Panc1 (cell line): Measurements from ENCODE around the gene C10orf105. TPM values are rescaled to one million over a fixed set of nuclear protein-coding genes. Genes with fewer than 3 reads are reported as not detected.

Source experiments
- ATAC-seq: fragments of 200-7000 bp; cut with Tn5 transposase; 2 replicates; pipeline ENCODE4 v1.9.1; 2020; ENCODE audit warnings: mild to moderate bottlenecking, moderate library complexity
- BruUV-seq: library from RNA; stranded (reverse); fragments of 400-500 nt; replicated peaks from 2 replicates; lab custom pipeline; 2021; lab: Mats Ljungman, UMichigan
- CTCF ChIA-PET: fragments of 300-600 bp; sonication (Branson Sonifier 250); formaldehyde crosslinking; loops from one replicate; lab custom pipeline; 2022; ENCODE audit warnings: antibody characterized with exemption; lab: Charles Lee
- POLR2A ChIA-PET: fragments of 300-600 bp; sonication (Branson Sonifier 250); formaldehyde crosslinking; loops from one replicate; lab custom pipeline; 2022; ENCODE audit warnings: antibody characterized with exemption; lab: Charles Lee
- DNase-seq: peaks from one replicate; pipeline ENCODE4 v3.0.0-alpha.2; 2010; ENCODE audit warnings: low read depth, low spot score
- H3K27ac ChIP-seq: 2 replicates; pipeline ENCODE4 v1.5.1; 2011; ENCODE audit warnings: mild to moderate bottlenecking, low read length, inconsistent platforms
- H3K27me3 ChIP-seq: fragments of 200-500 bp; sonication (Bioruptor generic); 2 replicates; pipeline ENCODE4 v1.6.0; 2014; ENCODE audit warnings: low read length, inconsistent platforms; ENCODE audit not compliant: control insufficient read depth, insufficient read depth
- H3K36me3 ChIP-seq: fragments of 200-500 bp; sonication (Bioruptor generic); 2 replicates; pipeline ENCODE4 v1.5.1; 2014; ENCODE audit warnings: inconsistent platforms, mild to moderate bottlenecking, low read length, moderate library complexity; ENCODE audit not compliant: control insufficient read depth, insufficient read depth
- H3K4me1 ChIP-seq: 2 replicates; pipeline ENCODE4 v1.5.1; 2011; ENCODE audit warnings: inconsistent platforms, mild to moderate bottlenecking, low read length, moderate library complexity; ENCODE audit not compliant: control insufficient read depth, insufficient read depth
- H3K4me3 ChIP-seq, 2 experiments: 2 replicates each; pipeline ENCODE4 v1.5.1; 2011 to 2012; ENCODE audit warnings: low read depth in 2 of 2, low read length in 2 of 2, mild to moderate bottlenecking in 2 of 2, inconsistent platforms in 1 of 2, moderate library complexity in 1 of 2
- H3K9me3 ChIP-seq: fragments of 200-500 bp; sonication (Bioruptor generic); 2 replicates; pipeline ENCODE4 v1.5.1; 2014; ENCODE audit warnings: low read depth, mild to moderate bottlenecking, inconsistent platforms, low read length, moderate library complexity; ENCODE audit not compliant: control insufficient read depth, insufficient read depth
- POLR2AphosphoS5 ChIP-seq: IDR thresholded peaks from 2 replicates; pipeline ENCODE4 v1.6.1; 2012; ENCODE audit warnings: mild to moderate bottlenecking, low read depth, low read length, moderate library complexity
- REST ChIP-seq, 2 experiments: IDR thresholded peaks; 2 replicates each; pipeline ENCODE4 v1.6.1; 2011 to 2012; ENCODE audit warnings: low read depth in 2 of 2, control low read depth in 1 of 2, low read length in 1 of 2, mild to moderate bottlenecking in 1 of 2, moderate library complexity in 1 of 2; ENCODE audit not compliant: insufficient read depth in 1 of 2
- SIN3A ChIP-seq: IDR thresholded peaks from 2 replicates; pipeline ENCODE4 v1.6.1; 2012; ENCODE audit warnings: low read depth, mild to moderate bottlenecking, low read length, moderate library complexity, borderline replicate concordance; ENCODE audit not compliant: insufficient read depth
- TCF7L2 ChIP-seq: IDR thresholded peaks from 2 replicates; pipeline ENCODE4 v1.6.1; 2011; ENCODE audit warnings: mild to moderate bottlenecking, low read depth, low read length, inconsistent platforms
- in situ Hi-C: cut with HindIII; loops from 2 replicates; pipeline ENCODE4 v1.10.0; 2016; ENCODE audit warnings: low sequenced_read_pairs, low pct_unique_long_range_greater_than_20kb
- intact Hi-C: fragments of 100-400 bp; cut with micrococcal nuclease; formaldehyde crosslinking; loops from one replicate; pipeline ENCODE4 v1.10.0; 2022; ENCODE audit not compliant: unreplicated experiment
- total RNA-seq: library from RNA; stranded (reverse); gene quantifications from one replicate; pipeline ENCODE4 v1.2.1, GENCODE V29; 2021; ENCODE audit not compliant: unreplicated experiment
- TF ChIP-seq, protein P1 (sequence below): fragments of 450-650 bp; IDR thresholded peaks from 2 replicates; pipeline ENCODE4 v1.5.1; 2017; ENCODE audit warnings: mild to moderate bottlenecking

C10orf105 gene
- total RNA-seq, 1 experiment from 2014 or later, result not detected

- in situ Hi-C loops (no loop called here), intact Hi-C loops (no loop called here)
- no peaks in the 10 kb centered on the region for H3K9me3 ChIP-seq
- H3K4me1 ChIP-seq, result no peaks in the 10 kb centered on the region
- ChIA-PET CTCF (no interaction called here), POLR2A (no interaction called here)
- no peak for TF ChIP-seq POLR2AphosphoS5
- TF ChIP-seq, protein P1, sequence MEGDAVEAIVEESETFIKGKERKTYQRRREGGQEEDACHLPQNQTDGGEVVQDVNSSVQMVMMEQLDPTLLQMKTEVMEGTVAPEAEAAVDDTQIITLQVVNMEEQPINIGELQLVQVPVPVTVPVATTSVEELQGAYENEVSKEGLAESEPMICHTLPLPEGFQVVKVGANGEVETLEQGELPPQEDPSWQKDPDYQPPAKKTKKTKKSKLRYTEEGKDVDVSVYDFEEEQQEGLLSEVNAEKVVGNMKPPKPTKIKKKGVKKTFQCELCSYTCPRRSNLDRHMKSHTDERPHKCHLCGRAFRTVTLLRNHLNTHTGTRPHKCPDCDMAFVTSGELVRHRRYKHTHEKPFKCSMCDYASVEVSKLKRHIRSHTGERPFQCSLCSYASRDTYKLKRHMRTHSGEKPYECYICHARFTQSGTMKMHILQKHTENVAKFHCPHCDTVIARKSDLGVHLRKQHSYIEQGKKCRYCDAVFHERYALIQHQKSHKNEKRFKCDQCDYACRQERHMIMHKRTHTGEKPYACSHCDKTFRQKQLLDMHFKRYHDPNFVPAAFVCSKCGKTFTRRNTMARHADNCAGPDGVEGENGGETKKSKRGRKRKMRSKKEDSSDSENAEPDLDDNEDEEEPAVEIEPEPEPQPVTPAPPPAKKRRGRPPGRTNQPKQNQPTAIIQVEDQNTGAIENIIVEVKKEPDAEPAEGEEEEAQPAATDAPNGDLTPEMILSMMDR, result no peak
- TF ChIP-seq TCF7L2, result no peak
- no peak for TF ChIP-seq SIN3A
- TF ChIP-seq REST (IDR thresholded peaks at IDR 0.05; ENCODE audit: insufficient read depth in 1 of 2, low read depth in 2 of 2, low read length in 1 of 2), result no peak
- H3K27ac ChIP-seq, result no peak overlapping the region
- no peaks in the 10 kb centered on the region for H3K36me3 ChIP-seq
- ATAC-seq, result no peak
- BruUV-seq, result no TSS peak
- no peak for DNase-seq
- H3K4me3 ChIP-seq, result no peak overlapping the region
- no peaks in the 10 kb centered on the region for H3K27me3 ChIP-seq
Observed at GRCh38 chr10:71667387-71667752, 52.2 kb downstream of the C10orf105 start.

DNA sequence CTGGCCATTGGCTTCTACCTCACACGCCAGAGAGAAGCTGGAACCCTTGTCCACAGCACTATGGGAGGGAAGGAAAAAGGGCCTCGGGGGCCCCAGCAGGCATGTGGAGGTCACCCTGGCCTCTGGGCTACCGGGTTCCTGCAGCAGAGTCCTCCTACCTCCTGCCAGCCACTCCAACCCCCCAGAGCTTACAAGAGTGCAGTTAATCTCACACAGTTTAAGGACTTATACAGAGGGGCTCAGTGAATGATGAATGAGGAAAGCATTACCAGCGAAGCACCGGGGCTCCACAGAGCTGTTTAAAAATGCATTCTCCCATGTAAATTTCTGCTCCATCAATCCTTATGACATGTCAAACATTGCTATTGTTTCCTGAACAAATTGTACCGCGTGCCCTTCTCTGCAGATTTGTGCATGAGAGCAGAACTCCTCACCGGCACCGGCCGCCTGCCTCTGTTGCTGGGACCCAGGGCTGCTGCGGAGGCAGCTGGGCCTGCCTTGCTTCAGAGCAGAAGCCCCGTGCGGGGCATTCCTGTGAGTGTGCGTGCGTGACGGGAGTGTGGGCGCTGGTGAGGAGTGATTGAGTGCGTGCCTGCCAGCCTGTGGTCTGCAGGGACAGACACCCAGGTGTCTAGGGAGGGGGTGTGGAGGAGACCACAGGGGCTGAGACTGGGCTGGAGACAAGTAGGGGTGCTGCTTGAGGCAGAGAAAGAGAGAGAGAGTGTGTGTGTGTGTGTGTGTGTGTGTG, 52.8 kb downstream of the C10orf105 start:
- H3K4me3 ChIP-seq, result no peak overlapping the region
- no peak for DNase-seq
- no peak overlapping the region for H3K27ac ChIP-seq
- no peaks in the 10 kb centered on the region for H3K9me3 ChIP-seq
- ChIA-PET CTCF (no interaction called here), POLR2A (no interaction called here)
- intact Hi-C loops (no loop called here), in situ Hi-C loops (no loop called here)
- BruUV-seq, result no TSS peak
- H3K36me3 ChIP-seq, result no peaks in the 10 kb centered on the region
- no peaks in the 10 kb centered on the region for H3K27me3 ChIP-seq
- H3K4me1 ChIP-seq, result no peaks in the 10 kb centered on the region
- no peak for ATAC-seq
- TF ChIP-seq POLR2AphosphoS5, result no peak

DNA sequence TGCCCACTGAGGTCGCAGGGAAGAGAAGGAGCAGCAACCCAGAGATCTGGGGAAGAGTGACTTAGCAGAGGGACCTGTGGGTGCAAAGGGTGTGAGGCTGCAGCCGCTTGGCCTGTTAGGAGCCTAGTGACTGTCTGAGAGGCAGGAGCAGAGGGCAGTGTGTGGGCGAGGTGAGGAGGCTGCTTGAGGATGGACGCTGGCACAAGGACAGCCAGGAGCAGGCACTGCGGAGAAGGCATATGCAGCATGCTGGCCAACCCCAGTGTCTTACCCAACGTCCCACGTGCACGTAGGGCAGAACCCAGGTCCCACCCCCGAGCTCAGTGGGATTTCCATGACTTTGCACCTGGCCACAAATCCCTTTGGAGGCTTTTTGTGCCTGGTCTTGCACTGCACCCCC, 54.1 kb downstream of the C10orf105 start:
- Histone ChIP-seq H3K4me3 (no peak overlapping the region), H3K4me1 (no peaks in the 10 kb centered on the region), H3K9me3 (no peaks in the 10 kb centered on the region), H3K27me3 (no peaks in the 10 kb centered on the region), H3K27ac (no peak overlapping the region), H3K36me3 (no peaks in the 10 kb centered on the region)
- TF ChIP-seq, protein P1, result no peak
- TF ChIP-seq REST (IDR thresholded peaks at IDR 0.05; ENCODE audit: insufficient read depth in 1 of 2, low read depth in 2 of 2, low read length in 1 of 2), result no peak
- TF ChIP-seq POLR2AphosphoS5, result no peak
- no peak for TF ChIP-seq SIN3A
- no peak for TF ChIP-seq TCF7L2
- intact Hi-C loops, result no loop called here
- DNase-seq (no peak), ATAC-seq (no peak)
- CTCF ChIA-PET, result interaction anchor here (0.8 kb wide), 1 partner anchor 41 kb away, joined by 5 read pairs; no protein-coding TSS in a partner anchor
- no TSS peak for BruUV-seq
- POLR2A ChIA-PET, result interaction anchor here (0.6 to 0.7 kb wide), 2 partner anchors 17 to 149 kb away, joined by 6 to 18 read pairs; no protein-coding TSS in a partner anchor
- in situ Hi-C loops, result no loop called here
